Lung (tissue), 12 donors: ENCODE measurements around the gene PPP4C. TPM values are rescaled to one million over a fixed set of nuclear protein-coding genes. Genes with fewer than 3 reads are reported as not detected.
"Not testable (repeated sequence)": the region's sequence is repeated elsewhere in the genome, so short reads cannot be mapped to it uniquely, and the experiment has no call there.

Source experiments
- ATAC-seq: fragments of 200-7000 bp; cut with Tn5 transposase; one replicate; pipeline ENCODE4 v1.9.1; 2020; ENCODE audit warnings: moderate number of reproducible peaks; ENCODE audit not compliant: insufficient read depth, low FRiP score
- DNase-seq, 3 donors: peaks; one replicate each; pipeline ENCODE4 v3.0.0-alpha.2; 2013 to 2017
- H3K27ac ChIP-seq, 2 donors: one replicate each; pipeline ENCODE4 v1.5.1; 2013; ENCODE audit warnings: mild to moderate bottlenecking in 2 of 2, moderate library complexity in 2 of 2, control low read depth in 1 of 2, inconsistent platforms in 1 of 2, low read depth in 1 of 2, low read length in 1 of 2
- H3K27me3 ChIP-seq, 3 donors: one replicate each; pipeline ENCODE4 v1.5.1; 2013; ENCODE audit warnings: low read length in 2 of 3; ENCODE audit not compliant: control insufficient read depth in 3 of 3, insufficient read depth in 3 of 3
- H3K36me3 ChIP-seq, 4 donors: one replicate each; pipeline ENCODE4 v1.5.1; 2013; ENCODE audit warnings: low read length in 4 of 4, mild to moderate bottlenecking in 1 of 4, moderate library complexity in 1 of 4; ENCODE audit not compliant: control insufficient read depth in 4 of 4, insufficient read depth in 4 of 4
- H3K4me1 ChIP-seq, 5 donors: one replicate each; pipeline ENCODE4 v1.5.1; 2013; ENCODE audit warnings: low read length in 5 of 5, mild to moderate bottlenecking in 2 of 5, moderate library complexity in 1 of 5; ENCODE audit not compliant: control insufficient read depth in 5 of 5, insufficient read depth in 5 of 5
- H3K4me3 ChIP-seq: one replicate; pipeline ENCODE4 v1.5.1; 2013; ENCODE audit warnings: mild to moderate bottlenecking, control low read depth, moderate library complexity
- H3K9ac ChIP-seq, 2 donors: one replicate each; pipeline ENCODE4 v1.5.1; 2013; ENCODE audit warnings: low read length in 2 of 2, control low read depth in 1 of 2; ENCODE audit not compliant: insufficient read depth in 1 of 2
- H3K9me3 ChIP-seq, 4 donors: one replicate each; pipeline ENCODE4 v1.5.1; 2013; ENCODE audit warnings: low read length in 3 of 4, mild to moderate bottlenecking in 1 of 4, moderate library complexity in 1 of 4; ENCODE audit not compliant: control insufficient read depth in 4 of 4, insufficient read depth in 3 of 4
- CTCF ChIP-seq: IDR thresholded peaks from 2 replicates; pipeline ENCODE4 v1.5.1; 2012; ENCODE audit warnings: mild to moderate bottlenecking; ENCODE audit errors: control extremely low read depth, extremely low read depth
- WGBS, 2 donors: extraction: QIAGEN DNeasy Blood & Tissue Kit; methylation state at CpG; one replicate each; pipeline ENCODE4 v1.1.7; 2013; 5-methylcytosine and 5-hydroxymethylcytosine counted together
- polyA plus RNA-seq, 2 donors: library from polyadenylated mRNA; stranded (reverse); fragments of 200-250 nt; gene quantifications; one replicate each; pipeline ENCODE4 v1.2.1, GENCODE V29; 2013
- total RNA-seq, 2 donors: library from RNA; depleted of rRNA in 1 of 2; stranded (reverse); fragments of >200 nt in 1 of 2; gene quantifications; one replicate each; pipeline ENCODE4 v1.2.1, GENCODE V29; 2014 to 2021
- donor health status: control.
- donor health status: control.
- donor health status: Bipolar disorder and iron deficiency.
- donor health status: healthy.
- donor health status: DM: yes; HTN: yes; CAD: no.

PPP4C gene
- total and polyA plus RNA-seq, 4 donors = 51.7 to 143 (median 102) TPM

- Histone ChIP-seq H3K9ac (no peak overlapping the region), H3K27me3 (peaks cover 0 to 5% (median 0%) of the 10 kb centered on the region in 3 donors), H3K4me3 (no peak overlapping the region), H3K9me3 (no peaks in the 10 kb centered on the region), H3K27ac (no peak overlapping the region), H3K4me1 (no peaks in the 10 kb centered on the region), H3K36me3 (no peaks in the 10 kb centered on the region)
- DNase-seq = no peak
- 34 to 55% methylated on average over 5 of the region's 5 CpGs for WGBS, 2 donors
- ATAC-seq = no peak
- no peak for TF ChIP-seq CTCF
These were observed 35.6 kb upstream of the PPP4C start for GRCh38 chr16:30040221-30040620.

GRCh38 chr16:30040690-30041089 lies 35.1 kb upstream of the PPP4C start:
- 89 to 90% methylated on average over 5 of the region's 5 CpGs for WGBS, 2 donors
- not testable (repeated sequence) for DNase-seq, H3K4me1 ChIP-seq, H3K9me3 ChIP-seq, ATAC-seq, H3K36me3 ChIP-seq, H3K27ac ChIP-seq, H3K9ac ChIP-seq, H3K27me3 ChIP-seq, H3K4me3 ChIP-seq

GRCh38 chr16:30041841-30042240 lies 34.0 kb upstream of the PPP4C start:
- DNase-seq = peak in 2 of 3 donors; percentile 68 to 72
- H3K4me3 ChIP-seq = no peak overlapping the region
- no peaks in the 10 kb centered on the region for H3K9me3 ChIP-seq
- H3K36me3 ChIP-seq = no peaks in the 10 kb centered on the region
- H3K4me1 ChIP-seq = no peaks in the 10 kb centered on the region
- WGBS, 2 donors = 23 to 28% methylated on average over 5 of the region's 5 CpGs
- no peak for ATAC-seq
- H3K9ac ChIP-seq = no peak overlapping the region
- H3K27ac ChIP-seq = no peak overlapping the region
- H3K27me3 ChIP-seq = peaks cover 0 to 2% (median 0%) of the 10 kb centered on the region in 3 donors
- TF ChIP-seq CTCF = no peak

GRCh38 chr16:30046178-30046577 lies 29.6 kb upstream of the PPP4C start:
- DNase-seq (no peak), ATAC-seq (no peak)
- Histone ChIP-seq H3K9me3 (no peaks in the 10 kb centered on the region), H3K27me3 (peaks cover 0 to 2% (median 0%) of the 10 kb centered on the region in 3 donors), H3K4me3 (no peak overlapping the region), H3K27ac (no peak overlapping the region), H3K4me1 (no peaks in the 10 kb centered on the region), H3K9ac (no peak overlapping the region), H3K36me3 (no peaks in the 10 kb centered on the region)
- WGBS, 2 donors = 63 to 73% methylated on average over 8 of the region's 8 CpGs
- no peak for TF ChIP-seq CTCF
